ENCODE results near the gene DGKD. TPM values are rescaled to one million over a fixed set of nuclear protein-coding genes. Genes with fewer than 3 reads are reported as not detected.
A peak's percentile ranks its signal among the peaks of the same experiment; 100 is the strongest.

The DGKD gene
- total RNA-seq, 6 donors from 2014 or later, result 50.0 to 141 (median 75.6) TPM

DNA sequence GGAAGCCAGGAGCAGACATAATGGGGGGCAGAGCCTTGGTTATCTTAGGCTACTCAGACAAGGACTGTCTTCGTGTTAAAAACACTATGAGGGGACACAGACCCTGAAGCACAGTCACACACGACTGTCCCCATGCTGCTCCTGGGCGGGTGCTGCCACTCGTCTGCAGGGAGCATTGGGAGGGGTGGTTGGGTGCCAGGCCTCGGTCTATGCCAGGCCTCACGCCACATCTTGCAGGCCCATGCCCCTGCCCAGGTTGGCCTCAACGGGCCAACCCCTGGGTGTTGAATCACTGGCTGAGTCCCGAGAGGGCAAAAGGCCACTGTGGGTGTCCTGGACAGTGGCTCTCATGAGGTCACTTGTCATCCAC, 114.4 kb downstream of the DGKD start:
- DNase-seq, result peak in 1 of 2 donors; percentile 54
- peaks cover 11 to 77% (median 58%) of the 10 kb centered on the region in 4 donors for H3K36me3 ChIP-seq
- peak overlapping the region in 1 of 4 donors; percentile 42 for H3K27ac ChIP-seq

DNA sequence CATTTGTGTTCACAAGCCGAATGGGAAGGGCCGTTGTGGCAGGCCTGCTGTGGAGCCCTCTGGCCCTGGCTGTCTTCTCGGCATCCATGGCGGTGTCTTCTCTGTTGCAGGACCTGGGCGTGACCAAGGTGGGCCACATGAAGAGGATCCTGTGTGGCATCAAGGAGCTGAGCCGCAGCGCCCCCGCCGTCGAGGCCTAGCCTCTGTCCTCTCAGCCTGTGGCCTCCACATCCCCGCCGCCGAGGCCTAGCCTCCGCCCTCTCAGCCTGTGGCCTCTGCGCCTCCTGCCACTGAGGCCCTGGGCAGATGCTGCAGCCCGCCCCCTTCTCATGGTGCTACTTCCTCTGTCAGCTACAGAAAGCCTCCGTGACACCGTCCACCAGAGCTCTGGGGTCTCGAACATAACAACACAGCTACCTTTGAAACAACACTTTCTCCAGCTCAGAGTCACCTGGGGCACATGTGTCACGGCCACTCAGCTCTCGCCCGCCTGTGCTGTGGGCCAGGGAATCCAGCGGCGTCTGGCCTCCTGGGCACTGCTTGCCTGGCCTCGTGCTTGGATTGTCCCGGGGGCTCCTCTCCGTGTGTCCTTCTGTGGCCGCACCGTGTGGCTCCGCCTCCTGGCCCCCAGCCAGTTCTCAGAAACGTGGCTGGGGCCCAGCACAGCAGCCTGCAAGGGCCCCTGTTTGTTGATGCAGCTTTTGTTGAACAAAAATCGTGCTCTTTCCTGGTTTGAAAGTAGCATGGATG, 115.1 kb downstream of the DGKD start:
- WGBS, 2 donors, result 86 to 90% methylated on average over 23 to 32 of the region's 32 CpGs
- H3K27me3 ChIP-seq, result no peaks in the 10 kb centered on the region
- H3K4me1 ChIP-seq, result peaks cover 0 to 8% (median 3%) of the 10 kb centered on the region in 4 donors
- H3K9me3 ChIP-seq, result no peaks in the 10 kb centered on the region
- peak in 1 of 2 donors; percentile 10 for ATAC-seq (ENCODE audit: low FRiP score in 2 of 2)
- peak in 1 of 2 donors; percentile 86 for DNase-seq
- no peak overlapping the region for H3K4me3 ChIP-seq
- H3K36me3 ChIP-seq, result peaks cover 11 to 70% (median 51%) of the 10 kb centered on the region in 4 donors
- H3K27ac ChIP-seq, result peak overlapping the region; percentile 17 to 62 (median 52)
- no peak for TF ChIP-seq POLR2A (IDR thresholded peaks at IDR 0.05)

More for the DNA sequence above, 114.4 kb downstream of the DGKD start:
- Histone ChIP-seq H3K4me3 (no peak overlapping the region), H3K4me1 (peaks cover 0 to 8% (median 3%) of the 10 kb centered on the region in 4 donors), H3K9me3 (no peaks in the 10 kb centered on the region), H3K27me3 (no peaks in the 10 kb centered on the region)
- 96% methylated on average over 4 to 8 of the region's 8 CpGs for WGBS, 2 donors
- TF ChIP-seq, protein P1, sequence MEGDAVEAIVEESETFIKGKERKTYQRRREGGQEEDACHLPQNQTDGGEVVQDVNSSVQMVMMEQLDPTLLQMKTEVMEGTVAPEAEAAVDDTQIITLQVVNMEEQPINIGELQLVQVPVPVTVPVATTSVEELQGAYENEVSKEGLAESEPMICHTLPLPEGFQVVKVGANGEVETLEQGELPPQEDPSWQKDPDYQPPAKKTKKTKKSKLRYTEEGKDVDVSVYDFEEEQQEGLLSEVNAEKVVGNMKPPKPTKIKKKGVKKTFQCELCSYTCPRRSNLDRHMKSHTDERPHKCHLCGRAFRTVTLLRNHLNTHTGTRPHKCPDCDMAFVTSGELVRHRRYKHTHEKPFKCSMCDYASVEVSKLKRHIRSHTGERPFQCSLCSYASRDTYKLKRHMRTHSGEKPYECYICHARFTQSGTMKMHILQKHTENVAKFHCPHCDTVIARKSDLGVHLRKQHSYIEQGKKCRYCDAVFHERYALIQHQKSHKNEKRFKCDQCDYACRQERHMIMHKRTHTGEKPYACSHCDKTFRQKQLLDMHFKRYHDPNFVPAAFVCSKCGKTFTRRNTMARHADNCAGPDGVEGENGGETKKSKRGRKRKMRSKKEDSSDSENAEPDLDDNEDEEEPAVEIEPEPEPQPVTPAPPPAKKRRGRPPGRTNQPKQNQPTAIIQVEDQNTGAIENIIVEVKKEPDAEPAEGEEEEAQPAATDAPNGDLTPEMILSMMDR (IDR thresholded peaks at IDR 0.05), result no peak
- TF ChIP-seq POLR2A (IDR thresholded peaks at IDR 0.05) (no peak), POLR2AphosphoS5 (IDR thresholded peaks at IDR 0.05) (no peak), EP300 (IDR thresholded peaks at IDR 0.05) (no peak)
- no peak for ATAC-seq (ENCODE audit: low FRiP score in 2 of 2)

DNA sequence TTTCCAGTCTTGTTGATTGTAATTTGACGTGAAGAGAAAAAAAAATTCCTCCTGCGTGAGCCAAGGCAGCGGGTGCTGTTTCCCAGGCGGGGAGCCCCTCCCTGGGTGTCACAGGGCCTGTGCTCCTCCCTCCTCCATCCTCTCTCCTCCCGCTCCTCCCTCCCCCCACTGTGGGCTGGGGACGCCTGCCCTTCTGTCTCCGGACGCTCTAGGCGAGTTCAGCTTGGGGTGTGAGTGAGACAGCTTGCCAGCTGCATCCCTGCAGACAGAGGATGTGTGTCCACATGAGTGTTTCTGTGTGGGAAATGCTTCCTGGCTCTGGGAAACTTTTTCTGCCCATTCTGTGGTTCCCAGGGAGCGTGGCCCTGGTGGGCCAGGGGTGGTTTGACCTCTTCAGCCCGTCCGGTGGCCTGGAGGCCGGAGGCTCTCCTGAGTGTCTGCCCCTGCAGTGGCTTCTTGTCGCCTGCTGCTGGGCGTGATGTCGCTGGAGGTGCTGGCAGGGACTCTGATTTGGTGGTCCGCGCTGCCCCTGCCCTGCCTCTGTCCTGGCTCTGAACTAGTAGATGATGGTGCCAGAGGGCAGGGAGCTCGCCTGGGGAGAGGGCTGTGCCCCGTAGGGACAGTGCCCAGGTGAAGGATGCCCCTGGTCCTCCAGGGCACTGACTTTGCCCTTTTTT, 115.9 kb downstream of the DGKD start:
- DNase-seq (peak in 1 of 2 donors; percentile 69), ATAC-seq (ENCODE audit: low FRiP score in 2 of 2) (peak in 1 of 2 donors; percentile 84)
- 54 to 90% methylated on average over 7 to 19 of the region's 20 CpGs for WGBS, 2 donors
- Histone ChIP-seq H3K36me3 (peaks cover 11 to 63% (median 48%) of the 10 kb centered on the region in 4 donors), H3K4me1 (peaks cover 0 to 8% (median 3%) of the 10 kb centered on the region in 4 donors), H3K27me3 (no peaks in the 10 kb centered on the region), H3K9me3 (no peaks in the 10 kb centered on the region), H3K27ac (peak overlapping the region; percentile 17 to 62 (median 42)), H3K4me3 (no peak overlapping the region)
- TF ChIP-seq, protein P1 (IDR thresholded peaks at IDR 0.05), result no peak
- TF ChIP-seq POLR2A (IDR thresholded peaks at IDR 0.05) (no peak), EP300 (IDR thresholded peaks at IDR 0.05) (peak in 1 of 4 donors; percentile 11), POLR2AphosphoS5 (IDR thresholded peaks at IDR 0.05) (peak in 1 of 2 donors; percentile 61)

DNA sequence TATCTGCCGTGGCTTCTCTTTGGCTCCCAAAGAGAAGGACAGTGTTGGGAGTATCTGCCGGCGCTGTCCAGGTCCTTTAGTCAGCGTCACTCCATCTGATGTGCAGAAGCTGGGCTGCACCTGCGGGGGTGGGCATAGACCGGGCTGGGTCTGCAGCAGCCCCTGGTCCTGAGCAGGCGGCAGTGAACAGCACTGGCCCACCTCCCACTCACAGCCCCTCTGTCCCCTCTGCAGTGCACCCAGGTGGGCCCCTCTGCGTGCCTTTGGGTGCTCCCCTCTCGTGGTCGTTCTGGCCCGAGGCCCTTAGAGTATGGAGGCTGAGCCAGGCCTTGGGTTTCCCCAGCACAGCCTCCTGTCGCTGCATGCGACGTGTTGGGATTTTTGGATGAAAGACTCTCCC, 116.5 kb downstream of the DGKD start:
- Histone ChIP-seq H3K27ac (peak overlapping the region in 2 of 4 donors; percentile 43 to 62), H3K27me3 (no peaks in the 10 kb centered on the region), H3K4me3 (no peak overlapping the region), H3K36me3 (peaks cover 11 to 63% (median 48%) of the 10 kb centered on the region in 4 donors), H3K4me1 (peaks cover 0 to 8% (median 3%) of the 10 kb centered on the region in 4 donors), H3K9me3 (no peaks in the 10 kb centered on the region)
- ATAC-seq (ENCODE audit: low FRiP score in 2 of 2), result no peak
- peak; percentile 10 to 38 for DNase-seq
- TF ChIP-seq POLR2A (IDR thresholded peaks at IDR 0.05), result no peak
- TF ChIP-seq EP300 (IDR thresholded peaks at IDR 0.05), result no peak
- TF ChIP-seq, protein P1 (IDR thresholded peaks at IDR 0.05), result no peak
- no peak for TF ChIP-seq POLR2AphosphoS5 (IDR thresholded peaks at IDR 0.05)
- WGBS, 2 donors, result 88 to 94% methylated on average over 4 to 14 of the region's 14 CpGs
